Cerebellar nuclear complex (tissue), 1 donor: ENCODE results near the gene WDR48.

ENCODE experiments used
- DNase-seq, 2 experiments: peaks; one replicate each; lab custom pipeline; 2025; lab: John Stamatoyannopoulos, UW

The WDR48 gene

GRCh38 chr3:39140341-39140971, 88.6 kb downstream of the WDR48 start:
- no peak for DNase-seq

- DNase-seq = no peak
These were observed 89.6 kb downstream of the WDR48 start for GRCh38 chr3:39141171-39141995.

GRCh38 chr3:39142067-39142466, 90.3 kb downstream of the WDR48 start:
- DNase-seq = no peak

GRCh38 chr3:39143051-39143885, 91.5 kb downstream of the WDR48 start:
- DNase-seq = no peak

GRCh38 chr3:39144095-39144747, 92.4 kb downstream of the WDR48 start:
- no peak for DNase-seq

DNA sequence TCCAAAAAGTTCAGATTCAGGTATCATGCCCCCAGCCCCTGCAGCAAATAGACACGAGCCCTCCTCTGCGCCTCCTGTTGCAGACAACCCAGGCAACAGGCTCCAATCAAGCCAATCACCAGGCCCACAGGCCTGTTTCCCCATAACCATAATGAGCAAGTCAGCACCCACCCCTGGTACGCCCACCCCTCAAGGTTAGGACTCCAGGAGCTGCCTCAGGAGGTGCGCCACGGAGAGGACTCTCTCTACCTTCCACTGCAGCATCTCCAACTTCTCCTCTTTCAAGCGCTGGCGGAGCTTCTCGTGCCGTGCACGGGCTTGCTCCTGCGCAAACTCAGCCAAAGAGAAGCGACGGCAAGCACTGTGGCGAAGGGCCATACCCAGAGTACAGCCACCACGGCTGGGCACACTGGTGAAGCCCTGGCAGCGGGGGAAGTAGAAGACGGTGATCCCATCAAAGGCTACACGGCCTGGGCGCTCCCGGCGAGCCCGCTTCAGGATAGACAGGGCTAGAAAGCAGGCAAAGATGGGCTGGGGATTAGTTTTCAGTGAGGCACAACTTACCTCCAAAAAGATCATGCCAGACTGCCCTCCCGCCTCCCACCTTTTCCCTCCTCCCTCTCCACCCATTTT, 93.0 kb downstream of the WDR48 start:
- no peak for DNase-seq

DNA sequence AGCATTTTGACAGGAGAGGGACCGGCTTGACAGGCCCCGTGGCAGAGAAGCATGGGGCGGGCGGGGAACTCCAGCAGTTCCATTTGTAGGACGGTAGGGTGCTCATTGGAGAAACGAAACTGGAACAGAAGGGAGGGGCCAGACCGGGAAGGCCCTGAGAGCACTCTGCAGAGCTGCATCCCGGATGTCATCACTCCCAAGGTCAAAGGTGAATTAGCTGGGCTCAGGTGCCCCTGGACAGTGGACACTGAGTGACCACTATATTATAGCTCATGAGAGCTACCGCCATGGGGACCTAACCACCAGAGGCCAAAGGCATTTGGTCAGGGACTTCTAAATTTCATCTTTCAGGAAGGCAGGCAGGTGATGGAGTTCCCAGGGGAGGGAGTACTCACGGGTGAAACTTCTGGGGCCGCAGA, 94.3 kb downstream of the WDR48 start:
- DNase-seq = no peak
